ENCODE data around the gene MAN1A1. TPM values are rescaled to one million over a fixed set of nuclear protein-coding genes. Genes with fewer than 3 reads are reported as not detected.

The MAN1A1 gene
- total and polyA plus RNA-seq, 7 donors = 10.2 to 143 (median 81.9) TPM

GRCh38 chr6:119269266-119270103, 80.1 kb downstream of the MAN1A1 start:
- WGBS, 2 donors = 91 to 97% methylated on average over 8 of the region's 8 CpGs
- TF ChIP-seq POLR2A (IDR thresholded peaks at IDR 0.05) = no peak
- no peak for TF ChIP-seq POLR2AphosphoS5 (IDR thresholded peaks at IDR 0.05)
- TF ChIP-seq EP300 (IDR thresholded peaks at IDR 0.05) = no peak
- TF ChIP-seq CTCF (IDR thresholded peaks at IDR 0.05) = no peak
- no peaks in the 10 kb centered on the region for H3K27me3 ChIP-seq
- H3K4me3 ChIP-seq = no peak overlapping the region
- intact Hi-C loops (cut with DNase I) = no loop called here
- H3K9me3 ChIP-seq = no peaks in the 10 kb centered on the region
- H3K27ac ChIP-seq = no peak overlapping the region
- H3K4me1 ChIP-seq = peaks cover 0 to 5% (median 2%) of the 10 kb centered on the region in 4 donors
- peaks cover 0 to 7% (median 2%) of the 10 kb centered on the region in 4 donors for H3K36me3 ChIP-seq
- no peak for DNase-seq

DNA sequence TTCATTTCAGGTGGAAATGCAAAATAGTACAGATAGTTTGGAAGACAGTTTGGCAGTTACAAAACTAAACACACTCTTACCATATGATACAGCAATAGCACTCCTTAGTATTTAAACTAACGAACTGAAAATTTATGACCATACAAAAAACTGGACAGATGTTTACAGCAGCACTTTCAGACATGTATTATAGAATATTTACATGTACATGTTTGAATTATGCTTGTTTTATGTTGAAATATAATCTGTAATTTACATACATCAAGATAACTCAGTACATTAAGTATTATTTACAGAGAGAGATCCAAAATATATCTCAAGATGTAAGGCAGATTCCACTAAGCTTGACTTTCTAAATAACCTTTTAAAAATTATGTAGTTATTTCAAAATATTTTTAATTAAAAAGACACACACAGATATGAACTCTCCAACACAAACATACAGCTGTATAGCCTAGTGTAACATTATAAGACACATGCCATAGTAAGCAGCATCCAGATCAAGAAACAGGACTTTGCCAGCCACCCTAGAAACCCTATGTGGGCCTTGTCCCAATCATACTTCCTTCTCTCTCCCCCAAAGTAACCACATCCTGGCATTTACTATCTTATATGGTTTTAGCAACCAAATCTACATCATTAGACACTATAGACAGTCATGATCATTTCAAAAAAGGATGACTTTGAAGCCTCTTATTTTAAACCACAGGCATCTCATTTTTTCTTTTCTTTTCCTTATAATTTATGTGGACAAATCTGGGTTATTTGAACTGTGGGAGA, 82.2 kb downstream of the MAN1A1 start:
- DNase-seq = no peak
- Histone ChIP-seq H3K9me3 (no peaks in the 10 kb centered on the region), H3K27ac (no peak overlapping the region), H3K27me3 (no peaks in the 10 kb centered on the region), H3K36me3 (peaks cover 0 to 7% (median 2%) of the 10 kb centered on the region in 4 donors), H3K4me1 (no peaks in the 10 kb centered on the region), H3K4me3 (no peak overlapping the region)
- TF ChIP-seq EP300 (IDR thresholded peaks at IDR 0.05) = no peak
- no peak for TF ChIP-seq POLR2AphosphoS5 (IDR thresholded peaks at IDR 0.05)
- TF ChIP-seq POLR2A (IDR thresholded peaks at IDR 0.05) = no peak
- TF ChIP-seq CTCF (IDR thresholded peaks at IDR 0.05) = no peak
- intact Hi-C loops (cut with DNase I) = no loop called here
- WGBS, 2 donors = 78 to 85% methylated on average over 1 of the region's 1 CpG

DNA sequence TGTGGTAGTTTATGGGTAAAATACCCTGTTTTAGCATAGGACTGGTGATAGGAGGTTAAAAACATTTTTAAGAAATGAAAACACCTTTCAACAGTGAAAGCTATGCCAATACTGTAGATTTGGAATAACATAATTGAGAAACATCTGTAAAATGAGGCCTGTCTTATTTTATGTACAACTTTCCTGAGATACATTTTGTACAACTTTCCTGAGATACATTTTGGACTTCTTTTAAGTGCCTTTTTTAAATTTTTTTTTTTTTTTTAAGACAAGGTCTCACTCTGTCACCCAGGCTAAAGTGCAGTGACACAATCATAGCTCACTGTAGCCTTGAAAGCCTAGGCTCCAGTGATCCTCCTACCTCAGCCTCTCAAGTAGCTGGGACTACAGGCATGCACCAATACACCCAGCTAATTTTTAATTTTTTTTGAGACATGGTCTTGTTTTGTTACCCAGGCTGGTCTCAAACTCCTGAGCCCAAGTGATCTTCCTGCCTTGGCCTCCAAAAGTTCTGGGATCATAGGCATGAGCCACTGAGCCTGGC, 84.6 kb downstream of the MAN1A1 start:
- DNase-seq = no peak
- Histone ChIP-seq H3K4me1 (peaks cover 0 to 18% (median 3%) of the 10 kb centered on the region in 4 donors), H3K27ac (no peak overlapping the region), H3K9me3 (no peaks in the 10 kb centered on the region), H3K36me3 (peaks cover 0 to 3% (median 0%) of the 10 kb centered on the region in 4 donors), H3K27me3 (no peaks in the 10 kb centered on the region), H3K4me3 (no peak overlapping the region)
- intact Hi-C loops (cut with DNase I) = no loop called here
- no peak for TF ChIP-seq POLR2AphosphoS5 (IDR thresholded peaks at IDR 0.05)
- no peak for TF ChIP-seq CTCF (IDR thresholded peaks at IDR 0.05)
- no peak for TF ChIP-seq EP300 (IDR thresholded peaks at IDR 0.05)
- TF ChIP-seq POLR2A (IDR thresholded peaks at IDR 0.05) = no peak

- no peak overlapping the region for H3K4me3 ChIP-seq
Measured at GRCh38 chr6:119262612-119263011, 86.9 kb downstream of the MAN1A1 start.

More at GRCh38 chr6:119262612-119263011, 86.9 kb downstream of the MAN1A1 start:
- no peak for DNase-seq
- Histone ChIP-seq H3K27ac (no peak overlapping the region), H3K9me3 (no peaks in the 10 kb centered on the region), H3K36me3 (no peaks in the 10 kb centered on the region), H3K4me1 (peaks cover 0 to 24% (median 3%) of the 10 kb centered on the region in 4 donors), H3K27me3 (no peaks in the 10 kb centered on the region)
- no peak for TF ChIP-seq POLR2A (IDR thresholded peaks at IDR 0.05)
- TF ChIP-seq CTCF (IDR thresholded peaks at IDR 0.05) = no peak
- TF ChIP-seq EP300 (IDR thresholded peaks at IDR 0.05) = no peak
- TF ChIP-seq POLR2AphosphoS5 (IDR thresholded peaks at IDR 0.05) = no peak
- intact Hi-C loops (cut with DNase I) = no loop called here
- WGBS, 2 donors = 25 to 40% methylated on average over 2 of the region's 2 CpGs

Measured in sigmoid colon (tissue), 7 donors.